Lung (tissue), 13 donors: Measurements from ENCODE around the gene MAL. TPM values are rescaled to one million over a fixed set of nuclear protein-coding genes. Genes with fewer than 3 reads are reported as not detected.
"Not testable (repeated sequence)": the region's sequence is repeated elsewhere in the genome, so short reads cannot be mapped to it uniquely, and the experiment has no call there.

Source experiments
- ATAC-seq: fragments of 200-7000 bp; cut with Tn5 transposase; one replicate; pipeline ENCODE4 v1.9.1; 2020; ENCODE audit warnings: moderate number of reproducible peaks; ENCODE audit not compliant: insufficient read depth, low FRiP score
- DNase-seq, 3 donors: peaks; one replicate each; pipeline ENCODE4 v3.0.0-alpha.2; 2013 to 2017
- H3K27ac ChIP-seq, 2 donors: one replicate each; pipeline ENCODE4 v1.5.1; 2013; ENCODE audit warnings: mild to moderate bottlenecking in 2 of 2, moderate library complexity in 2 of 2, control low read depth in 1 of 2, inconsistent platforms in 1 of 2, low read depth in 1 of 2, low read length in 1 of 2
- H3K27me3 ChIP-seq, 3 donors: one replicate each; pipeline ENCODE4 v1.5.1; 2013; ENCODE audit warnings: low read length in 2 of 3; ENCODE audit not compliant: control insufficient read depth in 3 of 3, insufficient read depth in 3 of 3
- H3K36me3 ChIP-seq, 4 donors: one replicate each; pipeline ENCODE4 v1.5.1; 2013; ENCODE audit warnings: low read length in 4 of 4, mild to moderate bottlenecking in 1 of 4, moderate library complexity in 1 of 4; ENCODE audit not compliant: control insufficient read depth in 4 of 4, insufficient read depth in 4 of 4
- H3K4me1 ChIP-seq, 5 donors: one replicate each; pipeline ENCODE4 v1.5.1; 2013; ENCODE audit warnings: low read length in 5 of 5, mild to moderate bottlenecking in 2 of 5, moderate library complexity in 1 of 5; ENCODE audit not compliant: control insufficient read depth in 5 of 5, insufficient read depth in 5 of 5
- H3K4me3 ChIP-seq: one replicate; pipeline ENCODE4 v1.5.1; 2013; ENCODE audit warnings: mild to moderate bottlenecking, control low read depth, moderate library complexity
- H3K9ac ChIP-seq, 2 donors: one replicate each; pipeline ENCODE4 v1.5.1; 2013; ENCODE audit warnings: low read length in 2 of 2, control low read depth in 1 of 2; ENCODE audit not compliant: insufficient read depth in 1 of 2
- H3K9me3 ChIP-seq, 4 donors: one replicate each; pipeline ENCODE4 v1.5.1; 2013; ENCODE audit warnings: low read length in 3 of 4, mild to moderate bottlenecking in 1 of 4, moderate library complexity in 1 of 4; ENCODE audit not compliant: control insufficient read depth in 4 of 4, insufficient read depth in 3 of 4
- WGBS, 2 donors: extraction: QIAGEN DNeasy Blood & Tissue Kit; methylation state at CpG; one replicate each; pipeline ENCODE4 v1.1.7; 2013; 5-methylcytosine and 5-hydroxymethylcytosine counted together
- polyA plus RNA-seq, 2 donors: library from polyadenylated mRNA; stranded (reverse); fragments of 200-250 nt; gene quantifications; one replicate each; pipeline ENCODE4 v1.2.1, GENCODE V29; 2013
- small RNA-seq: library from RNA; depleted of rRNA; stranded (forward); fragments of <200 nt; gene quantifications from one replicate; pipeline ENCODE3, GENCODE V24; 2014; ENCODE audit warnings: low replicate concordance
- total RNA-seq, 2 donors: library from RNA; depleted of rRNA in 1 of 2; stranded (reverse); fragments of >200 nt in 1 of 2; gene quantifications; one replicate each; pipeline ENCODE4 v1.2.1, GENCODE V29; 2014 to 2021
- TF ChIP-seq, protein P1 (sequence below): IDR thresholded peaks from 2 replicates; pipeline ENCODE4 v1.5.1; 2012; ENCODE audit warnings: mild to moderate bottlenecking; ENCODE audit errors: control extremely low read depth, extremely low read depth
- donor health status: control.
- donor health status: control.
- donor health status: Bipolar disorder and iron deficiency.
- donor health status: healthy.
- donor health status: DM: yes; HTN: yes; CAD: no.

Gene MAL
- total and polyA plus RNA-seq, 4 donors, result 1.3 to 19.0 (median 10.5) TPM

DNA sequence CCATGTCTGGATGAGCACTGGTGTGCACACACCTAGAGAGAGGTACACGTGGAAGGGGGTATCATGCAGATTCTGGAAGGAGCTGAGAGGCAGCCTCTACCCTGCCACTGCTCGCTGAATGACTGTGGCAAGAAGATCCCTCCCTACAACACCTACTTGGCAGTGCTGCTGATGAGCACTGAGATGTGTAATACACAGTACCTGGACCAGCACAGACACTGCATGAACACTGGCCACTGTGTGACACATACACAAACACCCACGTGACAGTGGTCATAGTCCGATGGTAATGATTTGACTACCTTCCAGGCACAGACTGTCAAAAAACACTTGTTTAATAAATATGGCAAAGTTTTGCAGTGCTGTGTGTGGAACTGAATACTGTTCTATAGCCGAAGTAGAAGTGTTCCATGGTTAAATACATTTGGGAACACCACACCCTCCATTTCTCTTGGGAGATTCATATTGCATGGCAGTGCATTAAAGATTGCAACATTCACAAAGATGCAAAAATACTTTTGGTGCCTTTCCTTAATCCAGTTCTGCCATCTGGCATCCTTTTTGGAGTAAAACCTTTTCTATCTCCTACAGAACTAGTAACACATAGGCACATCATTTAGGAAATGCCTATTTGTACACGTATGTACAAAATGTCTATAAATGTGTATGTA lies 66.5 kb downstream of the MAL start:
- 96 to 97% methylated on average over 6 of the region's 6 CpGs for WGBS, 2 donors
- H3K36me3 ChIP-seq, result peaks cover 17 to 30% (median 29%) of the 10 kb centered on the region in 4 donors

DNA sequence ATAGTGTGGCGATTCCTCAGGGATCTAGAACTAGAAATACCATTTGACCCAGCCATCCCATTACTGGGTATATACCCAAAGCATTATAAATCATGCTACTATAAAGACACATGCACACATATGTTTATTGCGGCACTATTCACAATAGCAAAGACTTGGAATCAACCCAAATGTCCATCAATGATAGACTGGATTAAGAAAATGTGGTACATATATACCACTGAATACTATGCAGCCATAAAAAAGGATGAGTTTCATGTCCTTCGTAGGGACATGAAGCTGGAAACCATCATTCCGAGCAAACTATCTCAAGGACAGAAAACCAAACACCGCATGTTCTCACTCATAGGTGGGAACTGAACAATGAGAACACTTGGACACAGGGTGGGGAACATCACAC lies 72.8 kb downstream of the MAL start:
- not testable (repeated sequence) for H3K9ac ChIP-seq, H3K27ac ChIP-seq, DNase-seq, H3K27me3 ChIP-seq, H3K4me1 ChIP-seq, H3K9me3 ChIP-seq, ATAC-seq, H3K4me3 ChIP-seq
- 96 to 98% methylated on average over 5 of the region's 5 CpGs for WGBS, 2 donors
- peaks cover 14 to 24% (median 19%) of the 10 kb centered on the region in 4 donors for H3K36me3 ChIP-seq

More for the DNA sequence above, 66.5 kb downstream of the MAL start:
- no peak for DNase-seq
- TF ChIP-seq, protein P1, sequence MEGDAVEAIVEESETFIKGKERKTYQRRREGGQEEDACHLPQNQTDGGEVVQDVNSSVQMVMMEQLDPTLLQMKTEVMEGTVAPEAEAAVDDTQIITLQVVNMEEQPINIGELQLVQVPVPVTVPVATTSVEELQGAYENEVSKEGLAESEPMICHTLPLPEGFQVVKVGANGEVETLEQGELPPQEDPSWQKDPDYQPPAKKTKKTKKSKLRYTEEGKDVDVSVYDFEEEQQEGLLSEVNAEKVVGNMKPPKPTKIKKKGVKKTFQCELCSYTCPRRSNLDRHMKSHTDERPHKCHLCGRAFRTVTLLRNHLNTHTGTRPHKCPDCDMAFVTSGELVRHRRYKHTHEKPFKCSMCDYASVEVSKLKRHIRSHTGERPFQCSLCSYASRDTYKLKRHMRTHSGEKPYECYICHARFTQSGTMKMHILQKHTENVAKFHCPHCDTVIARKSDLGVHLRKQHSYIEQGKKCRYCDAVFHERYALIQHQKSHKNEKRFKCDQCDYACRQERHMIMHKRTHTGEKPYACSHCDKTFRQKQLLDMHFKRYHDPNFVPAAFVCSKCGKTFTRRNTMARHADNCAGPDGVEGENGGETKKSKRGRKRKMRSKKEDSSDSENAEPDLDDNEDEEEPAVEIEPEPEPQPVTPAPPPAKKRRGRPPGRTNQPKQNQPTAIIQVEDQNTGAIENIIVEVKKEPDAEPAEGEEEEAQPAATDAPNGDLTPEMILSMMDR, result no peak
- no peak overlapping the region for H3K4me3 ChIP-seq
- no peak overlapping the region for H3K27ac ChIP-seq
- no peaks in the 10 kb centered on the region for H3K9me3 ChIP-seq
- no peaks in the 10 kb centered on the region for H3K27me3 ChIP-seq
- no peak for ATAC-seq
- no peaks in the 10 kb centered on the region for H3K4me1 ChIP-seq
- H3K9ac ChIP-seq, result no peak overlapping the region

DNA sequence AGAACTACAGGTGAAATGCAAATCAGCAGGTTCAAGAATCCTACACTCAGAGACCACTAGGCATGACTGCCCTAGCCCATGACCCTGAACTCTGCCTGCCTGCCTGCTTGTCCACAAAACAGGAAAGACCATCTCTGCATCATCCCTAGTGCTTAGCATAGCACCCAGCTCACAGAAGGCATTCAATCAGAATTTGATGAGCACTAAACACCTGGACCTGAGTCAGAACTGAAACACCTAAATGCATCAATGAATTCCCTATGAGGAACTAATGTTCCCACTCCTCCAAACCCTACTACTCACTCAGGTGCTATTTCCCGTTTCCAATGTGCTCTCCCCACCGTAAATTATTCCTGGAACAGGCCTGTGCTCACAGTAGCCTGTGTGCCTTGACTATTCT lies 74.4 kb downstream of the MAL start:
- Histone ChIP-seq H3K9me3 (no peaks in the 10 kb centered on the region), H3K27me3 (no peaks in the 10 kb centered on the region), H3K36me3 (peaks cover 18 to 31% (median 21%) of the 10 kb centered on the region in 4 donors), H3K4me3 (no peak overlapping the region), H3K27ac (no peak overlapping the region), H3K9ac (no peak overlapping the region), H3K4me1 (no peaks in the 10 kb centered on the region)
- DNase-seq (no peak), ATAC-seq (no peak)
- 94 to 96% methylated on average over 2 of the region's 2 CpGs for WGBS, 2 donors
- TF ChIP-seq, protein P1, result no peak

Small RNA genes within 50 kb of the gene (small RNA-seq; reads per million reads assigned to genes)
- 0.06 reads per million for gene RN7SL575P

Other genes starting within 250 kb of the MAL start
- gene TEKT4, start 154.3 kb upstream of the MAL start, total RNA-seq, result 1 to 10 TPM; 4.1 to 7.7 TPM
- 1 to 10 TPM in 1 of 2 donors, under 1 TPM in 1; 0.96 to 3.3 TPM for gene TEKT4, start 154.3 kb upstream of the MAL start, polyA plus RNA-seq
- 10 to 100 TPM; 45.8 to 74.5 TPM for gene MRPS5, start 96.1 kb downstream of the MAL start, total RNA-seq
- 10 to 100 TPM; 54.8 to 75.7 TPM for gene MRPS5, start 96.1 kb downstream of the MAL start, polyA plus RNA-seq
- gene ZNF514, start 134.1 kb downstream of the MAL start, total RNA-seq, result 10 to 100 TPM; 18.9 to 38.4 TPM
- 1 to 10 TPM; 5.0 to 6.8 TPM for gene ZNF514, start 134.1 kb downstream of the MAL start, polyA plus RNA-seq
- gene ZNF2, start 140.1 kb downstream of the MAL start, total RNA-seq, result 1 to 10 TPM; 4.4 to 4.7 TPM
- 1 to 10 TPM; 1.8 TPM for gene ZNF2, start 140.1 kb downstream of the MAL start, polyA plus RNA-seq
- 1 to 10 TPM; 2.7 to 7.0 TPM for gene ZNF892, start 181.8 kb downstream of the MAL start, total RNA-seq
- under 1 TPM; 0.24 to 0.50 TPM for gene ZNF892, start 181.8 kb downstream of the MAL start, polyA plus RNA-seq
- gene PROM2, start 248.7 kb downstream of the MAL start, total RNA-seq, result 10 to 100 TPM in 1 of 2 donors, 1 to 10 TPM in 1; 5.5 to 11.5 TPM
- gene PROM2, start 248.7 kb downstream of the MAL start, polyA plus RNA-seq, result 1 to 10 TPM; 4.1 to 4.9 TPM